Left forelimb (tissue), 1 donor: Measurements from ENCODE around the gene HECTD4.
"Not testable (repeated sequence)": the region's sequence is repeated elsewhere in the genome, so short reads cannot be mapped to it uniquely, and the experiment has no call there.

Experiments used
- DNase-seq: peaks from one replicate; pipeline ENCODE4 v3.0.0-alpha.2; 2018; ENCODE audit warnings: low spot score

The HECTD4 gene

DNA sequence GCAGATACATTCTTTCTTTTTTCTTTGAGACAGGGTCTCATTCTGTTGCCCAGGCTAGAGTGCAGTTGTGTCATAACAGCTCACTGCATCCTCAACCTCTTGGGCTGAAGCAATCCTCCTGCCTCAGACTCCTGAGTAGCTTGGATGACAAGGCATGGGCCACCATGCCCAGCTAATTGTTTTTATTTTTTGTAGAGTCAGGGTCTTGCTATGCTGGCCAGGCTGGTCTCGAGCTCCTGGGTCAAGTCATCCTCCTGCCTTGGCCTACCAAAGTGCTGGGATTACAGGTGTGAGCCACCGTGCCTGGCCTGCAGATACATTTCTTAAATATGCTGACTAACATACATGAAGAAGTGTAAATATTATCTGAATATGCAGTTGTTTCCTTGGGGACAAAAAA lies 115.8 kb downstream of the HECTD4 start:
- no peak for DNase-seq

- DNase-seq: no peak
These were observed 120.7 kb downstream of the HECTD4 start for GRCh38 chr12:112261559-112261958.

DNA sequence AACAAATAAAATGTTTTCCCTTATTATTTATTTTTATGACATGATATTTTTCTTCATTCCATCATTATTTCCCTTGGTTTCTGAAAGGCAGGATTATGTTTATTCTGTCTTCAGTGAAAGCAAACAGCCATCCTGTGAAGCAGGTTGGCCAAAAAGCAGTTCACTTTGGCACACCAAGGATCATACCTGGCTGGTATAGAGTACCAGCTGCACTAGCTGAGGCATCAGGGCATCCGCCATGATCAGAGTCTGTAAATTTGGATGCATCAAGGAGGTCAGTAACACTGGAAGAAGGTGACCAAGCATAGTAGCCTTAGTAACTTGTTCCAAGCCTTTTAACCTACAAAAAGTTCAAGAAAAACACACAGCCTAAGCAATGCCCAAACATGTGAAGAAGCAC lies 123.3 kb downstream of the HECTD4 start:
- DNase-seq: no peak

GRCh38 chr12:112256780-112257179 lies 125.5 kb downstream of the HECTD4 start:
- no peak for DNase-seq

GRCh38 chr12:112252184-112252583 lies 130.0 kb downstream of the HECTD4 start:
- DNase-seq: no peak

DNA sequence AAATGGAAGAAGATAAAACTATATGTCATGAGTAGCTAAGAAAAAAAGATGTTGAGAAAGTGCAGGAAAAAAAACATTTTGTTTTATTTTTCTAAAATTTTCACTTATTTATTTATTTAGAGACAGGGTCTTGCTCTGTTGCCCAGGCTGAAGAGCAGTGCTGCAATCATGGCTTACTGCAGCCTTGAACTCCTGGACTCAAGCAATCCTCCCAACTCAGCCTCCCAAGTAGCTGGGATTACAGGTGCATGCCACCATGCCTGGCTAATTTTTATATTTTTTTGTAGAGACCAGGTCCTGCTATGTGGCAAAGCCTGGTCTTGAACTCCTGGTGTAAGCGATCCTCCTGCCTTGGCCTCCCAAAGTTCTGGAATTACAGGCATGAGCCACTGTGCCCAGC lies 137.3 kb downstream of the HECTD4 start:
- DNase-seq: not testable (repeated sequence)

DNA sequence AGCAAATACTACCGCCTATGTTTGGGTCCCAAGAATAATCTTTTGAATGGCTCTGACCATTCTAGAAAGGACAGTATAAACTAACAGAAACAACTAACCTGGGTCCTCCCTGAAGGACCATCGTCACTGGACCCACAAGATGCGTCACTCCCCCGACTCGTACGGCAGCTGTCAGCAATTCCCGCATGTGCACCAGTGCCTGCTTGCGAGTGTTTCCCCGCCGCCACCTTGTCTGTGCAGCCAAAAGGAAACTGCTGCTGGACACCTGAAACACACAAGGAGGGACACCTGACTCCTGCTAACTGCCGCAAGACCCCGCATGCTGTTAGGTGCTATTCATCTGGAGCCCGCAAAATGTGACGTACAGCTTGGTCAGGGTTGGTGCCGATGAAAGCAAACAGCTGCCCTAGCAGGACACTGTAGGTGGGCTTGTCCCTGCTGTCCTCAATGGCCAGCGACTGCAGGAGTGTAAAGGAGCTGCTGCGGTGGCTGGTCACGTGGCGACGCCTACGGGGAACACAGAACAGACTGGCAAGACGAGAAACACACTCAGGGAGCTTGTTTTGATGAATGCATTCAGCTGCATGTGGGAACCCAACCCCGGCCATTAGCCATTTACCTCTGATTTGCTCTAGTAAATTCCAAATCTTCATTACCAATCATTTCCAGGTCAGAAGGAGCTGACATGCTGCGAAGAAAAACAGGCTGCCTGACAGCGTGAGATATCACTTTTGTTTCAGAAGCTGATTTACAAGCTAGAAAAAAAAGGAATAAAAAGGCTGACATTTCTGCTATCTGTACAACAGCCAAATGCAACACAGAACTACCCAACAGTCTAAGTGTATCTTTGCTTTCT lies 138.7 kb downstream of the HECTD4 start:
- DNase-seq: no peak

DNA sequence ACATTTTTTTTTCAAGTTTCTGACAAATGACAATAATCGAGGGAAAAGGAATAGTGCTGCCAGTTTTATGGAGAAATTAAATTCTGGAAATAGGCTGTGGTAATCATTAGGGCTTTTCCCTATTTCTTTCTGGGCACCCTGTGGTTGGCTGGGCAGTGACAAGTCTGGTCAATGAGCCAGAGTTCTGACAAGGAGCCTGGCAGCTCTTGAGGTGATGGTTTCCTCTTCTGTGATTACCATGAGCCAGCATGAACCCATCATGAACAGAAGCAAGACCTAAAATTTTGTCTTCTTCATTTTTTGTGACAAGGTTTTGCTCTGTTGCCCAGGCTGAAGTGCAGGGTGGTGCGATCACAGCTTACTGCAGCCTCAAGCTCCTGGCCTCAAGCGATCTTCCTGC lies 141.1 kb downstream of the HECTD4 start:
- DNase-seq: no peak

GRCh38 chr12:112239881-112240280 lies 142.3 kb downstream of the HECTD4 start:
- no peak for DNase-seq

DNA sequence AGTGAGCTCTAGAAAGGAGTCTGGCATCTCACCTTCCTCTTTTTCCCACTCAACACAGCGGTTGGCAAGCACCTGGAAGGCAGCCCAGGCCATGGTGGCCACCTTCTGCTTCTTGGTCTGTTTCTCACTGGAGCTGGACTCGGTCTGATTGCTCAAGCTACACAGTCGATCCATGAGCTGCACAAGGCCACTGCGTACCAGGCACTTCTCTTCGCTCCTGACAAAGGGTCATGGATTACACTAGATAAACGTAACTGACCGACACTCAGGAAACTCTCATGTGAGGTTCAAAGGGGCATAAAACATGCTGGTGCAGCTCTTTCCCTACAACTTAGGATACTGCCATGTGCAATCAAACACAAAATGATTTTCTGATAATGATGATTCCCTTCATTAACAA lies 143.2 kb downstream of the HECTD4 start:
- no peak for DNase-seq

DNA sequence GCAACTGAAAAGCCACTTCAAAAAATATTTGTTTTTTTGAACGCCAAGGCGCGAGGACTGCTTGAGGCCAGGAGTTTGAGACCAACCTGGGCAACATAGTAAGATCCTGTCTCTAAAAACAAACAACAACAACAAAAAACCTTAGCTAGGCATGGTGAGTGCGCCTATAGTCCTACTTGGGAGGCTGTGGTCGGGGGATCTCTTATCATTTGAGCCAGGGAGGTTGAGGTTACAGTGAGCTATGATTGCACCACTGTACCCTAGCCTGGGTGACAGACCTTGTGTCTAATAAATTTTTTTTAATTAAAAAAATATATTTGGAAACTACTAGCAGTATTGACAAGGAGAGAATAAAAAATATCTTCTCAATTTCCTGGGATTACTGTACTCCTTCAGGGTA lies 143.8 kb downstream of the HECTD4 start:
- no peak for DNase-seq

- no peak for DNase-seq
These were observed 145.4 kb downstream of the HECTD4 start for GRCh38 chr12:112236786-112237185.

- DNase-seq: no peak
These were observed 145.8 kb downstream of the HECTD4 start for GRCh38 chr12:112236386-112236785.

GRCh38 chr12:112234303-112234702 lies 147.9 kb downstream of the HECTD4 start:
- no peak for DNase-seq

- no peak for DNase-seq
These were observed 149.0 kb downstream of the HECTD4 start for GRCh38 chr12:112233242-112233641.

DNA sequence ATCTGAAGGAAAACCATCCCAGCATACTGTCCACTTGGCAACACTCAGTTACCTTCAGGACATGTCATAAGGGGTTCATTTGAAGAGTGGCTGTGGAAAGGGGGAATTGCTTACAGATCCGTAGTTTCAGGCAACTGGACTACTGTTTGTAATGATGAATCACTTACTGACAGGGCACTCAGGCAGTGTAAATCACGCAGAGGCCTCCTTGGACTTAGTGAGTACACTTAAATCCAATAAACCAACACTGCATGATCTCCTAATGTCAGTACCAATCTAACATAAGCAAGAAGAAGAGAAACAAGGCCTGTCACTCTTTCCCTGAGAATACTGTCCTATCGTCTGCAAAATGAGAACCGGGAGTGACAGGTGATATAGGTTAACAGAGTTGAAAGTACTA lies 152.1 kb downstream of the HECTD4 start:
- DNase-seq: no peak

DNA sequence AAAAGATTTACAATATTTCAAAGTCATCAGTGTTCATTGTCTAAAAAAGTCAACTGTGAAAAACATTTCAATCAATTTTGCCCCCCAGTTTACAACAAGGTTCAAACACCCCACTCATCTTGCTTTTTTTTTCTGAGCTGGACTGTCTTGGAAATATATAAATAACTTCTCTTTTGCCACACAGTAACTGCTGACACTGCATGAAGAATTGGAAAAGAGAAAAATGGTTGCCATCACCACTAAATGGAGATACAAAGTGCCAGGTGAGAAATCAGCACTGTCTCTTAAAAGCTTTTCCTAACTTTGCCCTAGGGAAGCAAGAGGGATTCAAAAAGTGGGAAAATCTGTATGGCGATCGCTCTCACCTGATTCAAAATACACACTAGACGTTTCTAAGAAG lies 155.5 kb downstream of the HECTD4 start:
- no peak for DNase-seq

GRCh38 chr12:112220628-112221027 lies 161.6 kb downstream of the HECTD4 start:
- DNase-seq: not testable (repeated sequence)

- no peak for DNase-seq
These were observed 163.0 kb downstream of the HECTD4 start for GRCh38 chr12:112219195-112219594.

- no peak for DNase-seq
These were observed 164.1 kb downstream of the HECTD4 start for GRCh38 chr12:112218150-112218549.

GRCh38 chr12:112217647-112218046 lies 164.6 kb downstream of the HECTD4 start:
- DNase-seq: no peak

GRCh38 chr12:112216223-112216622 lies 166.0 kb downstream of the HECTD4 start:
- DNase-seq: no peak

- DNase-seq: no peak
These were observed 168.2 kb downstream of the HECTD4 start for GRCh38 chr12:112214064-112214463.

DNA sequence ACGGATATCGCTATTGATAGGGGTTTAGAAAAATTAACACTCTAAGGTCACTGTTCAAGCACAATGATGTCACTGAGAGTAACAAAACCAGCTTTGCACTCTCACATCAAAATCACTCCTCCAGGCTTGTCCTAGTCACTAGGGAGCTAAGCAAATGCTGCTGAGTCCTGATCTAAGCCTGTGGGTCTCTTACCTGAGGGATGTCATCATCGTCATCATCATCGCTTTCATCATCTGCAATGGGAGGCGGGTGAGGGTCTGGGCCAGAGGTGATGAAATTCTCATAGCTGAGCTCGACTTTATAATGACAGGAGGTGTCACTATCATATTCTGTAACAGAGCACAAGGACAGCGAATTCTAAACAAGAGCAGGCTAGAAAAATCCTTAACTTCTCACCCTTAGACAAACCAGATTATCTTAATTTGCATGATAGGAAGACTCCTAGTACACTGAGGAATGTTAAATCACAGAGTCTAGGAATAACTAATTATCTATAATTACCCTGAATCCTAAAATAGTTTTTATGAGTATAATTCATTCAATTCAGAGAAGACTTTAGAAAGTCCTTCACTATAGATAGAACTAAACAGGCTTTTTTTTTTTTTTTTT lies 173.8 kb downstream of the HECTD4 start:
- DNase-seq: no peak
